Keratinocyte (primary cell): ENCODE results near the gene ATP11A.

Source experiments
- CTCF ChIP-seq, 3 experiments: IDR thresholded peaks in 1 of 3; conservative IDR thresholded peaks in 1 of 3; optimal IDR thresholded peaks in 1 of 3; 2 replicates in 2 of 3; 3 replicates in 1 of 3; pipeline versions ENCODE3 to v1.5.1; 2011; ENCODE audit warnings: low read length in 3 of 3, mild to moderate bottlenecking in 3 of 3, moderate library complexity in 2 of 3, control low read depth in 1 of 3, inconsistent platforms in 1 of 3; ENCODE audit not compliant: insufficient read depth in 2 of 3; ENCODE audit errors: extremely low read depth in 1 of 3
- EZH2 ChIP-seq: IDR thresholded peaks from one replicate; pipeline ENCODE4 v1.6.1; 2012; ENCODE audit warnings: inconsistent platforms, mild to moderate bottlenecking, low read length, moderate library complexity

- TF ChIP-seq EZH2 (no peak), CTCF (optimal IDR thresholded peaks at IDR 0.05 in 1 of 3, IDR thresholded peaks at IDR 0.05 in 1 of 3, conservative IDR thresholded peaks at IDR 0.05 in 1 of 3; ENCODE audit: extremely low read depth in 1 of 3, insufficient read depth in 2 of 3, low read length in 3 of 3) (no peak)
Observed at GRCh38 chr13:112882555-112883024, 192.8 kb downstream of the ATP11A start.
